Body of pancreas (tissue), 4 donors: ENCODE results near the gene TFAM. TPM values are rescaled to one million over a fixed set of nuclear protein-coding genes. Genes with fewer than 3 reads are reported as not detected.
"Not testable (repeated sequence)": the region's sequence is repeated elsewhere in the genome, so short reads cannot be mapped to it uniquely, and the experiment has no call there.

Experiments
- ATAC-seq: fragments of 150-250 bp; one replicate; pipeline ENCODE4 v1.9.1; 2016
- DNase-seq, 4 donors: peaks; one replicate each; pipeline ENCODE4 v3.0.0-alpha.2; 2019
- H3K27ac ChIP-seq, 4 donors: fragments of 200-600 bp; sonication (generic); 1 replicate in 3 of 4; 2 replicates in 1 of 4; pipeline versions ENCODE4 v1.5.1 to v1.6.1; 2016 to 2019; ENCODE audit warnings: mild to moderate bottlenecking in 1 of 4, mixed read lengths in 1 of 4, moderate library complexity in 1 of 4
- H3K27me3 ChIP-seq, 2 donors: fragments of 200-600 bp; sonication (generic); one replicate each; pipeline ENCODE4 v1.6.0; 2016; ENCODE audit warnings: mild to moderate bottlenecking in 1 of 2
- H3K36me3 ChIP-seq, 2 donors: fragments of 200-600 bp; sonication (generic); replicated peaks in 1 of 2; 2 replicates each; pipeline ENCODE4 v1.5.1; 2016; ENCODE audit warnings: low read depth in 2 of 2; ENCODE audit not compliant: insufficient read depth in 1 of 2
- H3K4me1 ChIP-seq: fragments of 200-600 bp; sonication (generic); one replicate; pipeline ENCODE4 v1.6.0; 2016
- H3K4me3 ChIP-seq, 2 donors: fragments of 200-600 bp; sonication (generic); 1 replicate in 1 of 2; 2 replicates in 1 of 2; pipeline ENCODE4 v1.5.1; 2016 to 2019
- H3K9me3 ChIP-seq, 3 donors: fragments of 200-600 bp; sonication (generic); 1 replicate in 2 of 3; 2 replicates in 1 of 3; pipeline ENCODE4 v1.5.1; 2016
- POLR2A ChIP-seq, 3 donors: fragments of 450-650 bp; IDR thresholded peaks; one replicate each; pipeline ENCODE4 v1.6.1; 2016; ENCODE audit warnings: antibody characterized with exemption in 3 of 3, mild to moderate bottlenecking in 2 of 3
- WGBS, 2 donors: methylation state at CpG; one replicate each; pipeline ENCODE4 v1.1.5; 2017; 5-methylcytosine and 5-hydroxymethylcytosine counted together
- intact Hi-C: fragments of 100-400 bp; cut with DNase I; formaldehyde crosslinking; loops from one replicate; pipeline ENCODE4 v1.15.1; 2023
- total RNA-seq, 2 donors: library from RNA; depleted of rRNA; stranded (reverse); fragments of >200 nt; gene quantifications; one replicate each; pipeline ENCODE4 v1.1.0, GENCODE V29; 2016
- TF ChIP-seq, protein P1 (sequence below), 7 experiments: fragments of 450-650 bp in 4 of 7; fragments of 200-600 bp in 3 of 7; sonication (generic) in 3 of 7; IDR thresholded peaks; one replicate each; pipeline ENCODE4 v1.5.1; 2016 to 2019; ENCODE audit warnings: antibody characterized with exemption in 7 of 7

TFAM gene
- total RNA-seq, 2 donors from 2014 or later = 2.6 to 10.1 TPM

DNA sequence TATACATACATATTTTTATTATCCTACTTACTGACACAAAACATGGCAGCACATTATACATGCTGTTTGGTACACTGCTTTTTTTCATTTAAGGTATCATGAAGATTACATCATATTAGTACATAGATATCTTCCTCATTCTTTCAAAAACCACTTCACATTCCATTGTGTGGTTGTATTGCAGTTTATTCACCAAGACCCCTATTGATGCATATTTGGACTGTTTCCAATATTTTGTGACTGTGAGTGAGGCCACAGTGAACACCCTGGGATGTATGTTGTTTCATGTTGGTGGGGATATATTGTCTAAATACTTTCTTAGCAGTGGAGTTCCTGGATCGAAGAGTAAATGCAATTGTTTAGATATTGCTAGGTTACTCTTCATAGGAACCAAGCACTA lies 39.0 kb downstream of the TFAM start:
- no peak for ATAC-seq
- intact Hi-C loops = no loop called here
- TF ChIP-seq POLR2A (IDR thresholded peaks at IDR 0.05) = no peak
- TF ChIP-seq, protein P1, sequence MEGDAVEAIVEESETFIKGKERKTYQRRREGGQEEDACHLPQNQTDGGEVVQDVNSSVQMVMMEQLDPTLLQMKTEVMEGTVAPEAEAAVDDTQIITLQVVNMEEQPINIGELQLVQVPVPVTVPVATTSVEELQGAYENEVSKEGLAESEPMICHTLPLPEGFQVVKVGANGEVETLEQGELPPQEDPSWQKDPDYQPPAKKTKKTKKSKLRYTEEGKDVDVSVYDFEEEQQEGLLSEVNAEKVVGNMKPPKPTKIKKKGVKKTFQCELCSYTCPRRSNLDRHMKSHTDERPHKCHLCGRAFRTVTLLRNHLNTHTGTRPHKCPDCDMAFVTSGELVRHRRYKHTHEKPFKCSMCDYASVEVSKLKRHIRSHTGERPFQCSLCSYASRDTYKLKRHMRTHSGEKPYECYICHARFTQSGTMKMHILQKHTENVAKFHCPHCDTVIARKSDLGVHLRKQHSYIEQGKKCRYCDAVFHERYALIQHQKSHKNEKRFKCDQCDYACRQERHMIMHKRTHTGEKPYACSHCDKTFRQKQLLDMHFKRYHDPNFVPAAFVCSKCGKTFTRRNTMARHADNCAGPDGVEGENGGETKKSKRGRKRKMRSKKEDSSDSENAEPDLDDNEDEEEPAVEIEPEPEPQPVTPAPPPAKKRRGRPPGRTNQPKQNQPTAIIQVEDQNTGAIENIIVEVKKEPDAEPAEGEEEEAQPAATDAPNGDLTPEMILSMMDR (IDR thresholded peaks at IDR 0.05) = no peak
- H3K4me3 ChIP-seq = no peak overlapping the region
- no peaks in the 10 kb centered on the region for H3K27me3 ChIP-seq
- no peak for DNase-seq
- 74 to 83% methylated on average over 1 of the region's 1 CpG for WGBS, 2 donors
- H3K4me1 ChIP-seq = no peaks in the 10 kb centered on the region
- H3K27ac ChIP-seq = no peak overlapping the region
- peaks cover 0 to 4% (median 0%) of the 10 kb centered on the region in 3 donors for H3K9me3 ChIP-seq
- no peaks in the 10 kb centered on the region for H3K36me3 ChIP-seq

DNA sequence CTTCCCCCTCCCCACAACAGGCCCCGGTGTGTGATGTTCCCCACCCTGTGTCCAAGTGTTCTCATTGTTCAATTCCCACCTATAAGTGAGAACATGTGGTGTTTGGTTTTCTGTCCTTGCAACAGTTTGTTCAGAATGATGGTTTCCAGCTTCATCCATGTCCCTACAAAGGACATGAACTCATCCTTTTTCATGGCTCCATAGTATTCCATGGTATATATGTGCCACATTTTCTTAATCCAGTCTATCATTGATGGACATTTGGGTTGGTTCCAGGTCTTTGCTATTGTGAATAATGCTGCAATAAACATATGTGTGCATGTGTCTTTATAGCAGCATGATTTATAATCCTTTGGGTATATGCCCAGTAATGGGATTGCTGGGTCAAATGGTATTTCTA lies 43.2 kb downstream of the TFAM start:
- intact Hi-C loops, H3K4me1 ChIP-seq, H3K27me3 ChIP-seq, H3K36me3 ChIP-seq, DNase-seq, H3K9me3 ChIP-seq, H3K4me3 ChIP-seq, ATAC-seq, H3K27ac ChIP-seq: not testable (repeated sequence)
- WGBS, 2 donors = 100% methylated on average over 1 of the region's 1 CpG

DNA sequence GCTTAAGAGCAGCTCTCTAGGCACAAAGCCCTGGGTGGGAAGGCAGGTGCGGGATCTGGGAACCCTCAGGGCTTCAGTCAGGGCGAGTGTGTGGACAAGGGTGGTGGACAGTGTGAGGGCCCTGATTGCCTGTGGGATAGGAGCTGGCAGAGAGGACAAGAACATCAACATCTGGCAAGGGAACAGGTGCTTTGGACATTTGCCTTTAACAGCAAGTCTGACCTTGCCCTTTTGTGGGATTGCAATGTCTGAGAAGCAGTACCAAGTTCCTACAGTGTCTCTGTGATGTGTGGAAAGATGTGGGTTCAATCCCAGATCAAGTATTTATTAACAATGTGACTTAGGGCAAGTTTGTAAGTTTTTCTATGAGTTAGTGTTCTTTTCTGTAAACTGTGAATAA lies 46.7 kb downstream of the TFAM start:
- DNase-seq = no peak
- Histone ChIP-seq H3K9me3 (no peaks in the 10 kb centered on the region), H3K27me3 (no peaks in the 10 kb centered on the region), H3K36me3 (no peaks in the 10 kb centered on the region), H3K4me1 (no peaks in the 10 kb centered on the region), H3K4me3 (no peak overlapping the region), H3K27ac (no peak overlapping the region)
- intact Hi-C loops = no loop called here
- no peak for ATAC-seq
- no peak for TF ChIP-seq POLR2A (IDR thresholded peaks at IDR 0.05)
- TF ChIP-seq, protein P1 (IDR thresholded peaks at IDR 0.05) = no peak
- WGBS, 2 donors = 83 to 89% methylated on average over 2 of the region's 2 CpGs

DNA sequence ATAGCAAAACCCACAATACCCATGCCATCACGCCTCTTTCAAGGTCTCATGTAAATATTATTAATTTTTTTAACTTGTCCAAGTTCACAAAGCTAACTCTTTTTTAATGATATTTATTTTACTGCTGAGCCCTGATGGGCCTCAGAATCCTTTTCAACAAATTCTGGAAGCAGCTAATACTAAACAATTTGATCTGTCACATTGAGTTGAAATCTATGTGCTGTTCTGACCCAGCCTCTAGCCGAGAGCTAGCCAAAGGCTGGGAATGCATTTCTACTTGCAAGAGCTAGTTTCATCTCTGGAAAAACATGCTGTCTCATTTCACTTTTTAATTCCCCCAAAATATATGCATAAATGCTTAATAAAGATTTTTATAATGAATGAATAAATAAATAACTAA lies 47.9 kb downstream of the TFAM start:
- no peaks in the 10 kb centered on the region for H3K9me3 ChIP-seq
- 72 to 78% methylated on average over 2 of the region's 2 CpGs for WGBS, 2 donors
- intact Hi-C loops = no loop called here

DNA sequence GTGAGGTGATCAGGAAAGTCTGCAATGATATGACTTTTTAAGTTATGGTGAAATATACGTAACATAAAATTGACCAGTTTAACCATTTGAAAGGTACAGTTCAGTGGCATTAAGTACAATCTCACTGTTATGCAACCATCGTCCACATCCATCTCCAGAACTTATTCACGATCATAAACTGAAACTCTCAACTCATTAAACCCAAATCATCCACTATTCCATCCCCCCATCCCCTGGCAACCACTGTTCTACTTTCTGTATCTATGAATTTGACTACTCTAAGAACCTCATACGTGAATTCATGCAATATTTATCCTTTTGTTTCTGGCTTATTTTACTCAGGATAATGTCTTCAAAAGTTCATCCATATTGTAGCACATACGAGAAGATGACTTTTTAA lies 48.4 kb downstream of the TFAM start:
- Histone ChIP-seq H3K36me3 (no peaks in the 10 kb centered on the region), H3K9me3 (no peaks in the 10 kb centered on the region), H3K27ac (no peak overlapping the region), H3K4me1 (no peaks in the 10 kb centered on the region), H3K27me3 (no peaks in the 10 kb centered on the region), H3K4me3 (no peak overlapping the region)
- intact Hi-C loops = no loop called here
- 78 to 81% methylated on average over 5 of the region's 5 CpGs for WGBS, 2 donors
- TF ChIP-seq, protein P1 (IDR thresholded peaks at IDR 0.05) = no peak
- no peak for TF ChIP-seq POLR2A (IDR thresholded peaks at IDR 0.05)
- ATAC-seq (no peak), DNase-seq (no peak)

More for the DNA sequence above, 47.9 kb downstream of the TFAM start:
- DNase-seq (no peak), ATAC-seq (no peak)
- Histone ChIP-seq H3K27me3 (no peaks in the 10 kb centered on the region), H3K27ac (no peak overlapping the region), H3K4me1 (no peaks in the 10 kb centered on the region), H3K4me3 (no peak overlapping the region), H3K36me3 (no peaks in the 10 kb centered on the region)
- TF ChIP-seq, protein P1 (IDR thresholded peaks at IDR 0.05) = no peak
- no peak for TF ChIP-seq POLR2A (IDR thresholded peaks at IDR 0.05)
